Fibroblast of villous mesenchyme (primary cell): Measurements from ENCODE around the gene LRFN2. TPM values are rescaled to one million over a fixed set of nuclear protein-coding genes. Genes with fewer than 3 reads are reported as not detected.

ENCODE experiments used
- DNase-seq: peaks from one replicate; pipeline ENCODE4 v3.0.0-alpha.2; 2010; ENCODE audit warnings: low read depth
- H3K4me3 ChIP-seq: 2 replicates; pipeline ENCODE4 v1.5.1; 2011; ENCODE audit warnings: low read depth, mild to moderate bottlenecking, low read length
- total RNA-seq: library from RNA; depleted of rRNA; stranded (reverse); fragments of >200 nt; gene quantifications from 2 replicates; pipeline ENCODE4 v1.2.3, GENCODE V29; 2012
- TF ChIP-seq, protein P1 (sequence below): IDR thresholded peaks from 2 replicates; pipeline ENCODE4 v1.5.1; 2012; ENCODE audit warnings: low read depth, mild to moderate bottlenecking, low read length; ENCODE audit not compliant: insufficient read depth

The LRFN2 gene
- not detected in 2 replicates for total RNA-seq

DNA sequence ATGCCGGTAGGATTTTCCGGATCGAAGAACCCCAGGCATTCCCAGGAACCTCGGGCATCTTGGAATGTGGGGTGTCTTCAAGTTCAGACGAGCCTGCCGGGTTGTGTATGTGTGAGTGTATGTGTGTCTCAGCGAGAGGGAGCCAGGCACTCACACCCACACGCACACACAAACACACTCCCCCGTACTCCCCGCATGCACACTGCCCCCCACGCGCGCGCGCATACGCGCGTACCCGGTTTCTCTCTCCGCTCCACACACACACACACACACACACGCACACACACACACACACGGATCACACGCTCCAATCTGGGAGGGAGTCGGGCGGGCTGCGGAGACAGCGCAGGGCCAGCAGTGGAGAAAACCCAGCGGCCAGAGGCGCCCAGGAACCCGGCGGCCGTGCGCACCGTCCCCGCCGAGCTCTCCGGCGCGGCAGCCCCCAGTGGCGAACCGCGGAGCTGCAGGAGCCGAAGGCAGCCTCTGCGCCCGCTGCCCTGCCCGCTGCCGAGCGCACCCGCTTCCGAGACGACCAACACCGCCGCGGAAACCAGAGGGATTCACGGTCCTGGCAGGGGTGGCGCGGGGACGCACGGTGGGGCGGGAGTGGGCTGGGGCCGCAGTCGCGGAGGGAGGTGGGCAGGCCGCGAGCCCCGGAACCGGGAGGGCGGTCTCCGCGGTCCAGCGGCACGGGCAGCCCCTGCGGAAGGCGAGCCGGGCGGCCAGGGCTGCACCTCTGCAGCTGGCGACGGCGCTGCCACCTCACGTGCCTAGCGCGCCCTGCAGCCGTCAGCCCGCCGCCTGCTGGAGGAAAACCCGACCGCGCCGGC is at the start of gene LRFN2:
Gene LRFN2 (minus strand): TSS at position 125 of the 830 bp plus-strand sequence.
- DNase-seq, result peak; percentile 56
- peak within 1 kb of the TSS; percentile 37 for H3K4me3 ChIP-seq
- TF ChIP-seq, protein P1, sequence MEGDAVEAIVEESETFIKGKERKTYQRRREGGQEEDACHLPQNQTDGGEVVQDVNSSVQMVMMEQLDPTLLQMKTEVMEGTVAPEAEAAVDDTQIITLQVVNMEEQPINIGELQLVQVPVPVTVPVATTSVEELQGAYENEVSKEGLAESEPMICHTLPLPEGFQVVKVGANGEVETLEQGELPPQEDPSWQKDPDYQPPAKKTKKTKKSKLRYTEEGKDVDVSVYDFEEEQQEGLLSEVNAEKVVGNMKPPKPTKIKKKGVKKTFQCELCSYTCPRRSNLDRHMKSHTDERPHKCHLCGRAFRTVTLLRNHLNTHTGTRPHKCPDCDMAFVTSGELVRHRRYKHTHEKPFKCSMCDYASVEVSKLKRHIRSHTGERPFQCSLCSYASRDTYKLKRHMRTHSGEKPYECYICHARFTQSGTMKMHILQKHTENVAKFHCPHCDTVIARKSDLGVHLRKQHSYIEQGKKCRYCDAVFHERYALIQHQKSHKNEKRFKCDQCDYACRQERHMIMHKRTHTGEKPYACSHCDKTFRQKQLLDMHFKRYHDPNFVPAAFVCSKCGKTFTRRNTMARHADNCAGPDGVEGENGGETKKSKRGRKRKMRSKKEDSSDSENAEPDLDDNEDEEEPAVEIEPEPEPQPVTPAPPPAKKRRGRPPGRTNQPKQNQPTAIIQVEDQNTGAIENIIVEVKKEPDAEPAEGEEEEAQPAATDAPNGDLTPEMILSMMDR, result peak; percentile 63

DNA sequence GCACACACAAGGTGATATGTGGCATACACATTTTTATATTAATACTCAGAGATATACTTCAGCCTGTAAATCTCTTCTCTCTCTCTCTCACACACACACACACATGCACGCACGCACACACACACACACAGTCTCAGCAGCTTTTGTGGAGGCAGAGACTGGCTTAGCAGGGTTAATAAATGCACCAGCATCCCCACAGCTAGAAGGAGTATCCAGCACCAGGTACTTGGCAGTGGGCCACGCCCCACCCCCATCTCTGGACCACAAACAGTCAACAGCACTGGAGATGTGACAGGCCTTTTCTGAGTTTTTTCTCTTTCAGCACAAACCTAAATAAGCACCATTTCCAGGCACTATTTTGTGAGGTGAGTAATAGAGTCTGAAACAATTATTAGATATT is 47.3 kb upstream of the LRFN2 start:
- H3K4me3 ChIP-seq, result no peak overlapping the region
- no peak for DNase-seq
- TF ChIP-seq, protein P1, result no peak

DNA sequence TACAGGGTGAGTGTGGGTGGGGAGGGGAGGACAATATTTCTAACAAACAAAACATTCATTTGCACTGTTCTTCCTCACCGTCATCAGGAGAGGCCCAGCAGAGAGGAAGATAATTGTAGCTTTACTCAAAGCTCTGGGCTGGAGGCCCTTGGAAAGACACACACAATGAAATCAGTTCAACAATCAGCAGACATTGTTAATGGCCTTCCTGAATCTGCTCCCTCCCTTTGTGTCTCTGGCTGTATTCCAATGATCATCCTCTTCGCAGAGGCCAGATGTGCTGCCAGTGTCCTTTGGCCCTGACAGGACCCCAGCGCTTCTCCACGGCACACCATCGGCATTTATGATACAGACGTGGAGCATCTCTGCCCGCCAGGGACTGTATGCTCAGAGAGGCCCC is 44.6 kb upstream of the LRFN2 start:
- TF ChIP-seq, protein P1, result no peak
- H3K4me3 ChIP-seq, result no peak overlapping the region
- no peak for DNase-seq

DNA sequence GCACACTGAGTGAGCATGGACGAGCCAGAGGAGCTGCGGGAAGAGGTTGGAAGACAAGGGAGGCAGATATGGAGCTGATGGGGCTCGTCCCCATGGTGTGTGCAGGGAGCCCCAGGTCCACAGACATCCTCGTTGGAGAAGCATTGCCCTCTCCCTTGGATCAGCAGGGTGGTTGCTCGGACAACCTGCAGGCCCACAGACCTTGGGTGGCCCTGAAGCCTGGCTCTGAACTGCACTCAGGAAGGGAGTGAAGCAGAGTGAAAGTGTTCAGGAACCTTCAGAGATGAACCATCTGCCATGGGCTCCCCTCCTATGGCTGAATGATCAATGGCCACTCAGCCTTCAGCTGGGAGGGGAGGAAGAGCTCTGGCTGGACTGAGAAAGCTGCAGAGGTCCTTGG is 43.3 kb upstream of the LRFN2 start:
- no peak overlapping the region for H3K4me3 ChIP-seq
- DNase-seq, result no peak
- TF ChIP-seq, protein P1, result no peak

DNA sequence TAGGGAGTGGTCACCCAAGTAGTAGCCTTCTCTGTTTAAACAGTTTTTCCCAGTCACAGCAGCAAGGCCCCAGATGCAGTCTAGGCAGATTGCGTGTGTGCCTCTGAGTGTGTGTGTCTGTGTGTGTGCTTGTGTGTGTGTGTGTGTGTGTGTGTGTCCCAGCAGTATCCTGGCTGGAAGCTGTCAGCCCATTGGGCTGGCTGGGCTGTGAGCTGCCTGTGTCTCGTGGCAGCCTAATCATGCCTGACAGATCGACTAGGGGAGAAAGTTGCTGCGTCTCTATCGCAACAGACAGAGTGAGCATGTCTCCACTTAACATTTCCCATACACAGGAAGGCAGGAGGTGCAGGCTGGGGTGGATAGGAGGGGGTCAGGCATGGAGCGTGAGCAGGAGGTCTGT is 42.9 kb upstream of the LRFN2 start:
- no peak for DNase-seq
- TF ChIP-seq, protein P1, result no peak
- H3K4me3 ChIP-seq, result no peak overlapping the region

GRCh38 chr6:40629463-40629862 is 42.3 kb upstream of the LRFN2 start:
- TF ChIP-seq, protein P1, result no peak
- no peak for DNase-seq
- no peak overlapping the region for H3K4me3 ChIP-seq
